A673 (cell line): ENCODE data around the gene FZD4. TPM values are rescaled to one million over a fixed set of nuclear protein-coding genes. Genes with fewer than 3 reads are reported as not detected.

Experiments used
- BruUV-seq: library from RNA; stranded (reverse); fragments of 400-500 nt; replicated peaks from 2 replicates; lab custom pipeline; 2021; lab: Mats Ljungman, UMichigan
- CTCF ChIA-PET: fragments of 300-600 bp; sonication (Branson Sonifier 250); formaldehyde crosslinking; loops from one replicate; lab custom pipeline; 2022; ENCODE audit warnings: antibody characterized with exemption; lab: Charles Lee
- POLR2A ChIA-PET: fragments of 300-600 bp; sonication (Branson Sonifier 250); formaldehyde crosslinking; loops from one replicate; lab custom pipeline; 2022; ENCODE audit warnings: antibody characterized with exemption; ENCODE audit not compliant: low non-redundant PET; lab: Charles Lee
- DNase-seq: peaks from one replicate; pipeline ENCODE4 v3.0.0-alpha.2; 2015; ENCODE audit warnings: low spot score
- H3K27ac ChIP-seq: fragments of 200-600 bp; sonication (generic); 2 replicates; pipeline ENCODE4 v1.5.1; 2016; ENCODE audit warnings: mixed run types, low read depth, mild to moderate bottlenecking, mixed read lengths, antibody characterized with exemption, low read length; ENCODE audit not compliant: poor library complexity, severe bottlenecking
- H3K27me3 ChIP-seq: fragments of 200-600 bp; sonication (generic); replicated peaks from 2 replicates; pipeline ENCODE4 v1.6.1; 2017; ENCODE audit warnings: mixed run types, low read depth, mild to moderate bottlenecking, mixed read lengths, antibody characterized with exemption, low read length; ENCODE audit not compliant: insufficient read depth, poor library complexity
- H3K36me3 ChIP-seq: fragments of 200-600 bp; sonication (generic); 2 replicates; pipeline ENCODE4 v1.6.1; 2016; ENCODE audit warnings: mixed run types, mild to moderate bottlenecking, mixed read lengths, antibody characterized with exemption, low read length; ENCODE audit not compliant: insufficient read depth, poor library complexity, severe bottlenecking
- H3K4me1 ChIP-seq: fragments of 200-600 bp; sonication (generic); 2 replicates; pipeline ENCODE4 v1.6.1; 2017; ENCODE audit warnings: mixed run types, mild to moderate bottlenecking, mixed read lengths, antibody characterized with exemption, low read length; ENCODE audit not compliant: insufficient read depth, poor library complexity, severe bottlenecking
- H3K4me3 ChIP-seq: fragments of 200-600 bp; sonication (generic); 2 replicates; pipeline ENCODE4 v1.5.1; 2016; ENCODE audit warnings: low read depth, mixed run types, mild to moderate bottlenecking, mixed read lengths, low read length; ENCODE audit not compliant: poor library complexity, severe bottlenecking
- H3K9me3 ChIP-seq: fragments of 200-600 bp; sonication (generic); 2 replicates; pipeline ENCODE4 v1.6.1; 2016; ENCODE audit warnings: mixed run types, low read depth, mild to moderate bottlenecking, mixed read lengths, antibody characterized with exemption, low read length; ENCODE audit not compliant: poor library complexity, severe bottlenecking
- EZH2 ChIP-seq: fragments of 200-600 bp; sonication (generic); IDR thresholded peaks from 2 replicates; pipeline ENCODE4 v1.6.1; 2017; ENCODE audit warnings: borderline replicate concordance, low read depth, mild to moderate bottlenecking, mixed read lengths, antibody characterized with exemption, low read length; ENCODE audit not compliant: poor library complexity, severe bottlenecking
- intact Hi-C: fragments of 100-400 bp; cut with micrococcal nuclease; formaldehyde crosslinking; loops from one replicate; pipeline ENCODE4 v1.10.0; 2022; ENCODE audit not compliant: unreplicated experiment
- total RNA-seq: library from RNA; stranded (reverse); gene quantifications from 2 replicates; pipeline ENCODE4 v1.2.3, GENCODE V29; 2021
- TF ChIP-seq, protein P1 (sequence below): fragments of 300-800, 200-600 bp; sonication (generic); conservative IDR thresholded peaks from 2 replicates; pipeline ENCODE4 v1.5.1; 2017; ENCODE audit warnings: low read depth, mild to moderate bottlenecking, antibody characterized with exemption, low read length, moderate library complexity, mixed read lengths

FZD4 gene
- total RNA-seq, 1 experiment from 2014 or later, result 89.1 TPM

DNA sequence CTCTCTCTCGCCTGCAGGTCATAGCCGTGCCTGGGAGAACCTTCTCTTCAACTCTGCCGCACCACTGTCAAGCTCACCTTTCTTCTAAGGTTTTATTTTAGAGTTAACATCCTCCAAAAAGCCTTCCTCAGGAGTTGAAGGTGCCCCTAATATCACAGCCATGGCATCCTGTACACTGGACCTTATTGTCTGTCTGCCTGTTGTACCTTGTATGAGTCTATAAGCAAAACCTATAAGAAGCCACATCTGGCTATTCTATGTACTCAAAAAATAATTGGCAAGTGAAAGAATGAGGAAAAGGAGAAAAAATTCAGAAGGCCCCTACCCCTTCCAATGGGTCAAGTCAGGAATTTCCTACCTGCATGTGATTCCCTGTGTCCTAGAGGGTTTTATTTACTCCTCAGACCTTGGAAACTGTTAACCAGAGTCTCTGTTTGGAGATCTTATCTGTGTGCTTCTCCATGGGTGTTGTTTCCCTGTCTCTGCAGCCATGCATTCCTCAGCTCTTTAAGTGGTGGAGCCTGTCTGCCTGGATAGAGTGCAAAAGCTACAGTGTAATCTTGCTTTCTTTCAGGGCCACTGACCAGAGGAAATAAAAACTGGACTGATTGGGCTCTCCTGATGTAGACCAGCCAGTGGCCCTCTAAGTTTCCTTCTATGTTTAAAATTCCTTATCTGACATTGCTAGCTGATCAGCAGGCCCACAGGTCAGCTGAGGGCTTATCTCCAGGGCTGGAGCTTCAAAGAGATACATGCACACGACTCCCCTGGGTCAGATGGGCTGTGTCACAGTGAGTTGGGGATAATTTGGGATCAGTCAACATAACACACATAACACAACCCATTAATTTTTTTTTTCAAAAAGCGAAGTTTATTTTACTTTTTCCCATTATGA, 44.9 kb upstream of the FZD4 start:
- H3K4me3 ChIP-seq, result no peak overlapping the region
- intact Hi-C loops, result no loop called here
- no peaks in the 10 kb centered on the region for H3K9me3 ChIP-seq
- POLR2A ChIA-PET, result no interaction called here
- peaks cover 20% of the 10 kb centered on the region for H3K4me1 ChIP-seq
- H3K36me3 ChIP-seq, result no peaks in the 10 kb centered on the region
- H3K27me3 ChIP-seq, result no peaks in the 10 kb centered on the region
- no TSS peak for BruUV-seq
- H3K27ac ChIP-seq, result peak overlapping the region; percentile 29
- CTCF ChIA-PET, result no interaction called here
- peak; percentile 49 for DNase-seq
- TF ChIP-seq, protein P1, sequence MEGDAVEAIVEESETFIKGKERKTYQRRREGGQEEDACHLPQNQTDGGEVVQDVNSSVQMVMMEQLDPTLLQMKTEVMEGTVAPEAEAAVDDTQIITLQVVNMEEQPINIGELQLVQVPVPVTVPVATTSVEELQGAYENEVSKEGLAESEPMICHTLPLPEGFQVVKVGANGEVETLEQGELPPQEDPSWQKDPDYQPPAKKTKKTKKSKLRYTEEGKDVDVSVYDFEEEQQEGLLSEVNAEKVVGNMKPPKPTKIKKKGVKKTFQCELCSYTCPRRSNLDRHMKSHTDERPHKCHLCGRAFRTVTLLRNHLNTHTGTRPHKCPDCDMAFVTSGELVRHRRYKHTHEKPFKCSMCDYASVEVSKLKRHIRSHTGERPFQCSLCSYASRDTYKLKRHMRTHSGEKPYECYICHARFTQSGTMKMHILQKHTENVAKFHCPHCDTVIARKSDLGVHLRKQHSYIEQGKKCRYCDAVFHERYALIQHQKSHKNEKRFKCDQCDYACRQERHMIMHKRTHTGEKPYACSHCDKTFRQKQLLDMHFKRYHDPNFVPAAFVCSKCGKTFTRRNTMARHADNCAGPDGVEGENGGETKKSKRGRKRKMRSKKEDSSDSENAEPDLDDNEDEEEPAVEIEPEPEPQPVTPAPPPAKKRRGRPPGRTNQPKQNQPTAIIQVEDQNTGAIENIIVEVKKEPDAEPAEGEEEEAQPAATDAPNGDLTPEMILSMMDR, result no peak
- no peak for TF ChIP-seq EZH2

DNA sequence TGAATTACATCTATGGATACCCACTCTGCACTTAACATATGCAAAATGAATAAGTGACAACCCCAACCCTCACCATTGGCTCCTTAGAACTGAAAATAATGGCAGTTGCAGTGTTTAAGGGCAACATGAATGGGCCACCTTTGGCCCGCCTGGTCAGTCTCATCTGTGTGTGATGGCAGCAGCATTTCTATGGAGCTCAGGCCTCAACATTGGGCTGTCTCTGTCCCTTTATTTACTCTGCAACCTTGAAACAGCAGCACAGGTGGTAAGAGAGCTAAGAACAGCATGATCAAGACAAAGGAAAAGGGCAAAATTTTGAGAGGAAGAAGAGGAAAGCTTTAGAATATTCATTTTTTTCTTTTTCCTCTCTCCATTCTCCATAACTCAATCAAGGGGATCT, 44.2 kb upstream of the FZD4 start:
- TF ChIP-seq, protein P1, result no peak
- TF ChIP-seq EZH2, result no peak
- H3K4me1 ChIP-seq, result peaks cover 23% of the 10 kb centered on the region
- H3K27me3 ChIP-seq, result no peaks in the 10 kb centered on the region
- DNase-seq, result no peak
- H3K9me3 ChIP-seq, result no peaks in the 10 kb centered on the region
- ChIA-PET CTCF (no interaction called here), POLR2A (no interaction called here)
- intact Hi-C loops, result no loop called here
- no peaks in the 10 kb centered on the region for H3K36me3 ChIP-seq
- BruUV-seq, result no TSS peak
- H3K27ac ChIP-seq, result peak overlapping the region; percentile 29
- H3K4me3 ChIP-seq, result no peak overlapping the region

DNA sequence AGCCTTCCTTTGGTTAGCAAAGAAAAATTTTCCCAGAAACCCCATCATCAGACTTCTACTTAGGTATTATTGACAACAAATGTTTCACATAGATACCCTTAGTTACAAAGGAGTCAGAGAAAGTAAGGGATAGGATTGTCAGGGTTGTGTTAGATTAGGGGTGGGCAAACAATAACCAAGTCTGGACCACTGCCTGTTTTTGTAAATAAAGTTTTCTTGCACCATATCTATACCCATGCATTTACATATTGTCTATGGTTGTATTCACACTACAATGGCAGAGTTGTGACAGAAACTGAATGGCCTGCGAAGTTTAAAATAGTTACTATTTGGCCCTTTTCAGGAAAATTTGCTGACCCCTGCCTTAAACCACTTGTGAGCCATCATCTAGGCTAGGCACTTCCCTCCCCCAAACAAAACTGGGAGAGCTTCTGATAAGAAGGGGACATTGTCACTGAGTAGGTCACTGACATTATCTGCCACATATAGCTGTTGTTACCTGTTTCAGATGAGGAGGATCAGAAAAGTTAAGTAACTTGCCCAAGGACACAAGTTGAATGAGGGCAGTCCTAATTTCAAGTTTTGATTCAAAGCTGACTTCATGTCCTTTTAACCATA, 41.9 kb upstream of the FZD4 start:
- BruUV-seq, result no TSS peak
- intact Hi-C loops, result no loop called here
- ChIA-PET CTCF (interaction anchor here (0.6 to 0.7 kb wide), 3 partner anchors 14 to 405 kb away, joined by 3 to 13 read pairs (median 3); no protein-coding TSS in a partner anchor), POLR2A (no interaction called here)
- Histone ChIP-seq H3K27ac (no peak overlapping the region), H3K9me3 (no peaks in the 10 kb centered on the region), H3K36me3 (no peaks in the 10 kb centered on the region), H3K4me1 (peaks cover 45% of the 10 kb centered on the region), H3K27me3 (no peaks in the 10 kb centered on the region), H3K4me3 (no peak overlapping the region)
- no peak for DNase-seq
- TF ChIP-seq EZH2, result no peak
- TF ChIP-seq, protein P1, result no peak
